K562 (cell line): Measurements from ENCODE around the gene PNLIPRP2. TPM values are rescaled to one million over a fixed set of nuclear protein-coding genes. Genes with fewer than 3 reads are reported as not detected.

Experiments used
- TAL1 ChIP-seq: fragments of 450-650 bp; IDR thresholded peaks from 2 replicates; pipeline ENCODE4 v1.6.1; 2016; ENCODE audit warnings: mild to moderate bottlenecking
- TCF7L2 ChIP-seq: fragments of 150-350 bp; IDR thresholded peaks from 2 replicates; pipeline ENCODE4 v1.6.1; 2016; ENCODE audit warnings: low read depth, mild to moderate bottlenecking, low read length, moderate library complexity
- ZNF217 ChIP-seq: sonication (generic); formaldehyde crosslinking; IDR thresholded peaks from 2 replicates; pipeline ENCODE4 v1.8.0; 2022; ENCODE audit warnings: mild to moderate bottlenecking, missing genetic modification reagents
- polyA plus RNA-seq, 8 experiments: library from polyadenylated mRNA; depleted of rRNA in 4 of 8; stranded (reverse) in 5 of 8; unstranded in 3 of 8; fragments of >200 nt; fragmentation: Nextera tagmentation in 2 of 8; fragmentation: Illumina TruSeq in 1 of 8; extraction: Ambion mirVana in 2 of 8; extraction: Trizol in 1 of 8; gene quantifications; 2 replicates each; pipeline versions ENCODE4 v1.2.1 to v1.2.3, GENCODE V29; 2011 to 2014; ENCODE audit warnings: inconsistent platforms in 1 of 8, missing spikeins in 1 of 8
- total RNA-seq, 7 experiments: library from RNA; depleted of rRNA in 6 of 7; stranded (reverse); fragments of >200 nt in 6 of 7; fragmentation: Illumina TruSeq in 2 of 7; extraction: Trizol in 2 of 7; gene quantifications; 2 replicates each; pipeline versions ENCODE4 v1.2.1 to v1.2.3, GENCODE V29; 2011 to 2021; ENCODE audit warnings: low replicate concordance in 1 of 7
- TF ChIP-seq, protein P1 (sequence below), 2 experiments: fragments of 200-800 bp in 1 of 2; sonication (Bioruptor generic) in 1 of 2; sonication (generic) in 1 of 2; formaldehyde crosslinking in 1 of 2; IDR thresholded peaks in 1 of 2; conservative IDR thresholded peaks in 1 of 2; 2 replicates each; pipeline versions ENCODE4 v1.5.0 to v1.6.1; 2016 to 2020; ENCODE audit warnings: missing compliant biosample characterization in 1 of 2, missing genetic modification characterization in 1 of 2, missing genetic modification reagents in 1 of 2
- TF ChIP-seq, protein P2 (sequence below): fragments of 450-650 bp; IDR thresholded peaks from 2 replicates; pipeline ENCODE4 v1.6.1; 2017; ENCODE audit warnings: antibody characterized with exemption, mild to moderate bottlenecking

Gene PNLIPRP2
- total and polyA plus RNA-seq, 9 of the 15 experiments (the other 6 are each of a cell fraction or from before 2014, with no cell fraction given) = 0.38 TPM; not detected in 8

DNA sequence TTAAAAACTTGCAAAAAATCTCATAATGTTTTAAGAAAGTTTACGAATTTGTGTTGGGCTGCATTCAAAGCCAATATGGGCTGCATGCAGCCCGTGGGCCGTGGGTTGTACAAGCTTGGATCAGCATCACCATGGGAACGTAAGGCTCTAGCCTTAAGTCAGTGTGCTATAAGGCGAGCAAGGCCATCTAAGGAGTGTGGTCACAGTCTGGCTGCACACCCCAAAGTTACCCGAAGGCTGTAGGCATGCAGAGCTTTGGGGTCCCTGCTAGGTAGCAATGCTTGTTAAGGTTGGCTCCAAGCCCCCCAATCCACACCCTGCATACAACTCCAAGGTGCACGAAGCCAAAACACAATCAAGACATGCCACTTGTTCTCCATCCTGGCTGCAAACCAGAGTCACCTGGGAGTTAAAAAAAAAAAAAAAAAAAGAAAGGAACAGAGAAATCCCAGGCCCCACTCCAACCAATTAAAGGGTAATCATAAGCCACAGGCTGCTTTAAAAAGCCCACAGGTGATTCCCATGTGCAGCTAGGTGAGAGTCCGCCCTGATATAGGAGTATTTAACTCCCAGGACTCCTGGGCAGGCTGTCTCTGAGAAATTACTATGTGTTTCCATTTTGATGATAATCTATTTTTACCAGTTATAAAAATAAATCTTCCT is 8.5 kb upstream of the PNLIPRP2 start (continued):
- no peak for TF ChIP-seq TAL1
- TF ChIP-seq, protein P1, sequence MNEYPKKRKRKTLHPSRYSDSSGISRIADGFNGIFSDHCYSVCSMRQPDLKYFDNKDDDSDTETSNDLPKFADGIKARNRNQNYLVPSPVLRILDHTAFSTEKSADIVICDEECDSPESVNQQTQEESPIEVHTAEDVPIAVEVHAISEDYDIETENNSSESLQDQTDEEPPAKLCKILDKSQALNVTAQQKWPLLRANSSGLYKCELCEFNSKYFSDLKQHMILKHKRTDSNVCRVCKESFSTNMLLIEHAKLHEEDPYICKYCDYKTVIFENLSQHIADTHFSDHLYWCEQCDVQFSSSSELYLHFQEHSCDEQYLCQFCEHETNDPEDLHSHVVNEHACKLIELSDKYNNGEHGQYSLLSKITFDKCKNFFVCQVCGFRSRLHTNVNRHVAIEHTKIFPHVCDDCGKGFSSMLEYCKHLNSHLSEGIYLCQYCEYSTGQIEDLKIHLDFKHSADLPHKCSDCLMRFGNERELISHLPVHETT (CRISPR knock-in tag; conservative IDR thresholded peaks at IDR 0.05 in 1 of 2, IDR thresholded peaks at IDR 0.05 in 1 of 2) = no peak
- TF ChIP-seq, protein P2, sequence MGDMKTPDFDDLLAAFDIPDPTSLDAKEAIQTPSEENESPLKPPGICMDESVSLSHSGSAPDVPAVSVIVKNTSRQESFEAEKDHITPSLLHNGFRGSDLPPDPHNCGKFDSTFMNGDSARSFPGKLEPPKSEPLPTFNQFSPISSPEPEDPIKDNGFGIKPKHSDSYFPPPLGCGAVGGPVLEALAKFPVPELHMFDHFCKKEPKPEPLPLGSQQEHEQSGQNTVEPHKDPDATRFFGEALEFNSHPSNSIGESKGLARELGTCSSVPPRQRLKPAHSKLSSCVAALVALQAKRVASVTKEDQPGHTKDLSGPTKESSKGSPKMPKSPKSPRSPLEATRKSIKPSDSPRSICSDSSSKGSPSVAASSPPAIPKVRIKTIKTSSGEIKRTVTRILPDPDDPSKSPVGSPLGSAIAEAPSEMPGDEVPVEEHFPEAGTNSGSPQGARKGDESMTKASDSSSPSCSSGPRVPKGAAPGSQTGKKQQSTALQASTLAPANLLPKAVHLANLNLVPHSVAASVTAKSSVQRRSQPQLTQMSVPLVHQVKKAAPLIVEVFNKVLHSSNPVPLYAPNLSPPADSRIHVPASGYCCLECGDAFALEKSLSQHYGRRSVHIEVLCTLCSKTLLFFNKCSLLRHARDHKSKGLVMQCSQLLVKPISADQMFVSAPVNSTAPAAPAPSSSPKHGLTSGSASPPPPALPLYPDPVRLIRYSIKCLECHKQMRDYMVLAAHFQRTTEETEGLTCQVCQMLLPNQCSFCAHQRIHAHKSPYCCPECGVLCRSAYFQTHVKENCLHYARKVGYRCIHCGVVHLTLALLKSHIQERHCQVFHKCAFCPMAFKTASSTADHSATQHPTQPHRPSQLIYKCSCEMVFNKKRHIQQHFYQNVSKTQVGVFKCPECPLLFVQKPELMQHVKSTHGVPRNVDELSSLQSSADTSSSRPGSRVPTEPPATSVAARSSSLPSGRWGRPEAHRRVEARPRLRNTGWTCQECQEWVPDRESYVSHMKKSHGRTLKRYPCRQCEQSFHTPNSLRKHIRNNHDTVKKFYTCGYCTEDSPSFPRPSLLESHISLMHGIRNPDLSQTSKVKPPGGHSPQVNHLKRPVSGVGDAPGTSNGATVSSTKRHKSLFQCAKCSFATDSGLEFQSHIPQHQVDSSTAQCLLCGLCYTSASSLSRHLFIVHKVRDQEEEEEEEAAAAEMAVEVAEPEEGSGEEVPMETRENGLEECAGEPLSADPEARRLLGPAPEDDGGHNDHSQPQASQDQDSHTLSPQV = no peak
- TF ChIP-seq TCF7L2 = no peak
- TF ChIP-seq ZNF217 (CRISPR knock-in tag) = no peak
